Measurements from ENCODE around the gene GSN.

Gene GSN

DNA sequence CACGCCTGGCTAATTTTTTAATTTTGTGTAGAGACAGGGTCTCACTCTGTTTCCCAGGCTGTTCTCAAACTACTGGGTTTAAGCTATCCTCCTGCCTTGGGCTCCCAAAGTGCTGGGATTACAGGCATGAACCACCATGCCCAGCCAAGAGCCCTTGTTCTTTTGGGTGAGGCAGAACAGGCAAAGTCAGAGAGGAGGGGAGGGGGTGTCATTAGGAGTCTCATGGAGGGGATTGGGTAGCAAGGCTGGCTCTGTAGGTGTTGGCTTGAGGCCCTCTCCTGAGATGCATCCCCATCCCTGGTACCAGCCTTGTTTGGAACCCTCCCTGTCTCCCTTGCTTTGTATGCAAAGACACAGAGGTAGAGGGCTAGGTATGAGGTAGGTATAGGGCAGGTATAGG is 24.1 kb downstream of the GSN start:
- TF ChIP-seq CTCF (conservative IDR thresholded peaks at IDR 0.05), result no peak
- H3K27ac ChIP-seq, result no peak overlapping the region

DNA sequence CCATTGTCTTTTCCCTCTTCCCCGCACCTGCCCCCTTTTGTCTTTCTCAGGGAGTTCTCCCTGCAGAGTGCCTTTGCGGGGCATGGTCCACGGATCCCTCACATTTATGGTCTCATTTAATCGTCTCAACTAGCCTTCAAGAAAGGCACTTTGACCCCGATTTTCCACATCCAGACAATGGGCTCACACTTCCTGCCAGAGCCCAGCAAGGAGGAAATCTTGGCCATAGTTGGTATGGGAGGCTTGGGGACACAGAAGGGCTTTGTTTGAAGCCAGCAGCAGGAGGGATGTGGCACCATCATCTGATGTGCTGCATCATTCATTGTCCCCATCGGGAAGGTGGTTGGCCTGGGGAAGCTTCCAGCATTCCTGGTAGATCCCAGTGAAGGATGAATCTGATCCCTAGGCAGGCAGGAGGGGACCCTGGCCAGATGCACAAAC is 24.9 kb downstream of the GSN start:
- H3K27ac ChIP-seq, result no peak overlapping the region
- TF ChIP-seq CTCF (conservative IDR thresholded peaks at IDR 0.05), result no peak

DNA sequence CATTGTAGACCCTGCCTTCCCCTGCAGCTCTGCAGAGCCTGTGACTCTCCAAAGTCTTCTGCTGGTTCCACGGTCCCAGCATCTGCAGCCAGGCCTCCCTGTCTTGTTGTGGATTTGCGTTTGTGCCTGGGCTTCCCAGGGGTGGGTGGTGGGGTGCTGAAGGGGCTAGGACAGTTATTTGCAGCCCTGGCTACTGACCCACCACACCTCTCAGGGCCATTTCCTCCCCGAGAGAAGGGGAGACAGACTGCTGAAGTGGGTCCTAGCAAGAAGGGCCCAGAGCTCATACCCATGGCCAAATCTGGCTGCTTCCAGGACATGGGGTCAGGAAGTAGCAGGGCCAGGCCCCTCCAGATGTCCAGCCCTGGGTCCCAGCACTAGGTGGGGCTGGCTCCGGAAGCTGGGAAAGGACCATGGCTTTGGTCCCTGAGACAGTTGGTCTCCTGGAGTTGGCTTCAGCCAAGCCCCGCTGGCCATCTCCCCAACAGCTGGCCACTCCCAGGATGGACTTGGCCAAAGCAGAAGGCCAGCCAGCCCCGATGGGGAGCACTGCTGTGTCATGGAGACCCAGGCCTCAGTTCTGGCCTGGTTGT is 26.3 kb downstream of the GSN start:
- no peak for TF ChIP-seq CTCF (conservative IDR thresholded peaks at IDR 0.05)
- H3K27ac ChIP-seq, result no peak overlapping the region

DNA sequence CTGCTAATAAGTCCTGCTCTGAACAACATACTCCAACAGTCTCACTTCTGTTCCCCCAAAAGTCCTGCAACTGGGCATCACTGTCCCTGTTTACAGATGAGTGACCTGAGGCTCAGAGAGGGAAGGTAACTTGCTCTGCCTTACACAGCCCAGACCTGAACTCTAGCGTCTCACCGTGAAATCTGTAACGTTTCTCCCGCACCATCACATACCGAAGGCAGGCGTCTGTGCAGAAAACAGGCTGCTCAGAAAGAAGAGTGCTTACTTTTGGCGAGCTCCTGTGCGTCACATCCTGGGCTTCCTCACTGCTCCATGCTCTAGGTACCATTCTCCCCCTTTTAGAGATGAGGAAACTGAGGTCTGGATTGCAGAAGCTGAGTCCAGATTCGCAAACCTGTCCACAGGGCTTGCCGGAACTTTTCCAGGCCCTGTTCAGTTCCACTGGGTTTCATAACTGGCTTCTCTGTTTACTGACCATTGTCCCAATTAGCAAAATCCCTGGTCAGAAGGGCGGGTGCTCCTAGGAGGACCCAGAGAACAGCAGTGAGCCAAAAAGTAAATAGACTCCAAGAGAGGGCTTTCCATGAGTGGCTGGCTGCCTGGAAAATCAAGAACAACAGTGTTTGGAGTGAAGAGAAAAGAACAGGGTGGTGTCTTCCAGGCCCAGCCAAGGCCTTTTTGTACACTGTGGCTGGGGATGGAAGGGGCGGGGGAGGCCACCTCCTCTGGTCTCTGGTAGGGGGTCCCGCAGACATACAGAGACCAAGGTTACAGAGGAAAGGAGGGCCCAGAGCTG is 27.1 kb downstream of the GSN start:
- no peak for TF ChIP-seq CTCF (conservative IDR thresholded peaks at IDR 0.05)
- H3K27ac ChIP-seq, result no peak overlapping the region

DNA sequence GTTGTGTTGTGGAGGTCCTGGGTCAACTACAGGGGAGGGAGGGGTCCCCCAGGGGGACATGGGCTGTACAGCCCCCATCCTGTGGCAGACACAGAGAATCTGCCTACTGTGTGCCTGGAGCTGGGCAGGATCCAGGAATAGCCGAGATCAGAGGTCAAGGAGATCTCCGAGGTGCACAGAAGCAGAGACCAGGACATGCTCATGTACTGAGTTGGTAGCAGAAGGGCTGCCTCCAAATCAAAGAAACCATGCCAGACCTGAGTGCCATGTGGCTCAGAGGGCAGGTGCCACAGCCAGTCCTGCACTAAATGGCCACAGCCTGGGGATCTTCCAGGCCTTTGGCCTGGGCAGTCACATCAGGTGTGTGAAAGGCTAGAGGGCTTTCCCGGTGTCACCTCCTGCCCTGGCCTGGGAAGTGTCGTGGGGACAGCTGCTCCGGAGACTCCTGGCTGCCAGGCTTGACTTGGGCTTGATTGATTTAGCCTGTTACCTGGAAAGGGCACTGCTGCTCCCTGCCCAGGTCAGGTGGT is 27.8 kb downstream of the GSN start:
- no peak overlapping the region for H3K27ac ChIP-seq
- no peak for TF ChIP-seq CTCF (conservative IDR thresholded peaks at IDR 0.05)

DNA sequence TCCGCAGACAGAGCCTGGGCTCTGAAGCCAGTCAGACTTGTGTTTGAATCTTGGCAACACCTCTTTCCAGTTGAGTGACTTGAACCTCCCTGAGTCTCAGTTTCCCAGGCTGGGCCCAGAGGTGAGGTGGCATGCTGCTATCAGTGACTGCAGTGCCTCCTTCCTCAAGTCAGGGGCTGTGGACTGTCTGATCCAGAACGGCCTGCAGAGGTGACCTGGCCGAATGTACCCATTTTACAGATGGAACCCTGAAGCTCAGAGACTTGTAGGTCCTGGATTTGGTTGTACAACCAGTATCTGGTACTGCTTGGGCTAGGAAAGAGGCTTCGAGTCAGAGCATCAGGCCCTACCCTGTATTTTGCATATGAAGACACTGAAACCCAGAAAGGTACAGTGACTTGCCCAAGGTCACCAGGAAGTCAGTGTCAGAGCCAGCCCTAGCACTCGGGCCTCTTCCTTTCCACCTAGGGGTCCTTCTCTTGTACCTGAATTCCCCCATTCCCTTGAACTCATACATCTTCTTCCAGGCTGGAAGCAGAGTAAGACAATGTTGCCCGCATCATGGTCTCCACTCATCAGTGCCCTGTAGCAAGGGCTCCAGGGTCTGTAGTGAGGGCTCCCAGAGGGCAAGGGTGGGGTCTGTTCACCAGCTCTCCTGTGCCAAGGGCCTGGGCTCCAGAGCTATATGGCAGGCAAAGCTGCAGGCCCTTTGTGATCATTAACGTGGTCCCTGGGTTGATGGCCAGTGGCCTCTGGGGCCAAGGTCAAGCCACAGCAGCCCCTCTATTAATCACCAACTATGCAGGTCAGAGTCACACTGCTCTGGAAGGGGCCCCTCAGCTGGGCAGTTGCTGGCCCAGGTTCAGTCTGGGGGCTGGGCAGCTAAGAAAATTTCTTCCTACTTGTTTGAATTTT is 28.5 kb downstream of the GSN start:
- no peak overlapping the region for H3K27ac ChIP-seq
- TF ChIP-seq CTCF (conservative IDR thresholded peaks at IDR 0.05), result no peak

DNA sequence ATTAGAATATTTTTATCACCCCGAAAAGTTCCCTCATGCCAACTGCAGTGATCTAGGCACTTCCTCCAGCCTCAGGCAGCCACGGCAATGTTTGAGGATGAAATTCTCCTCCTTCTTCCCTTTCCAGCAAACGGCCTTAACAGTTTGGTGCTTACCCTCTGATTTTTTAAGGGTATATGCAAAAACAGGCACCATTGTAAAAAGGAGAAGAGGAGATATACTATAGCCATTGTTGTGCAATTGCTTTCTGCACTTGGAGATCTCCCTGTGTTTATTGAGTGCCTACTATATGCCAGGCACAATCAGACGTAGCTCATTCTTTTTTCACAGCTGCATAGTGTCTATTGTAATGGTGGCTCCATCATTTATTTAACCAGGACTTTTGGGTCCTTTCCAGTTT is 29.4 kb downstream of the GSN start:
- no peak for TF ChIP-seq CTCF (conservative IDR thresholded peaks at IDR 0.05)
- no peak overlapping the region for H3K27ac ChIP-seq

All from VCaP (cell line).